OCI-LY7 (cell line): Measurements from ENCODE around the gene SRI. TPM values are rescaled to one million over a fixed set of nuclear protein-coding genes. Genes with fewer than 3 reads are reported as not detected.

Experiments used
- BruUV-seq: library from RNA; stranded (reverse); fragments of 400-500 nt; replicated peaks from 2 replicates; lab custom pipeline; 2021; lab: Mats Ljungman, UMichigan
- CTCF ChIA-PET: fragments of 300-600 bp; sonication (Branson Sonifier 250); formaldehyde crosslinking; loops from one replicate; lab custom pipeline; 2022; ENCODE audit warnings: antibody characterized with exemption; ENCODE audit not compliant: unreplicated experiment; lab: Charles Lee
- POLR2A ChIA-PET: fragments of 300-600 bp; sonication (Branson Sonifier 250); formaldehyde crosslinking; loops from one replicate; lab custom pipeline; 2022; ENCODE audit warnings: antibody characterized with exemption; lab: Charles Lee
- DNase-seq: peaks from one replicate; pipeline ENCODE4 v3.0.0-alpha.2; 2015; ENCODE audit warnings: low spot score
- H2AFZ ChIP-seq: fragments of 200-600 bp; sonication (generic), shearing (Covaris generic); 2 replicates; pipeline ENCODE4 v1.6.1; 2014; ENCODE audit warnings: mild to moderate bottlenecking, antibody characterized with exemption, low read length, moderate library complexity
- H3K27ac ChIP-seq: fragments of 200-600 bp; sonication (generic); 2 replicates; pipeline ENCODE4 v1.5.1; 2014; ENCODE audit warnings: mixed run types, low read depth, mild to moderate bottlenecking, moderate library complexity, low read length, inconsistent platforms; ENCODE audit not compliant: poor library complexity, severe bottlenecking
- H3K36me3 ChIP-seq: fragments of 200-600 bp; sonication (generic); 2 replicates; pipeline ENCODE4 v1.6.1; 2014; ENCODE audit warnings: mild to moderate bottlenecking, antibody characterized with exemption, low read length, moderate library complexity, mixed read lengths; ENCODE audit not compliant: insufficient read depth
- H3K4me1 ChIP-seq: fragments of 200-600 bp; sonication (generic); 2 replicates; pipeline ENCODE4 v1.5.1; 2014; ENCODE audit warnings: mild to moderate bottlenecking, low read length; ENCODE audit not compliant: insufficient read depth, poor library complexity, severe bottlenecking
- H3K4me2 ChIP-seq: fragments of 200-600 bp; sonication (generic); 2 replicates; pipeline ENCODE4 v1.6.1; 2014; ENCODE audit warnings: mild to moderate bottlenecking, low read length
- H3K4me3 ChIP-seq: fragments of 200-600 bp; sonication (generic); 2 replicates; pipeline ENCODE4 v1.5.1; 2014; ENCODE audit warnings: mild to moderate bottlenecking, low read depth, low read length; ENCODE audit not compliant: poor library complexity, severe bottlenecking
- H3K79me2 ChIP-seq: fragments of 200-600 bp; sonication (generic); 2 replicates; pipeline ENCODE4 v1.6.1; 2016; ENCODE audit warnings: low read depth, mild to moderate bottlenecking, low read length, moderate library complexity, mixed read lengths; ENCODE audit not compliant: insufficient read depth
- H3K9me2 ChIP-seq: fragments of 200-600 bp; sonication (generic); 2 replicates; pipeline ENCODE4 v1.6.1; 2016; ENCODE audit warnings: mild to moderate bottlenecking, low read length, mixed read lengths; ENCODE audit not compliant: insufficient read depth
- H3K9me3 ChIP-seq: fragments of 200-600 bp; sonication (generic); 2 replicates; pipeline ENCODE4 v1.6.1; 2014; ENCODE audit warnings: mild to moderate bottlenecking, mixed run types, low read length, mixed read lengths
- H4K20me1 ChIP-seq: fragments of 200-600 bp; sonication (generic); 2 replicates; pipeline ENCODE4 v1.6.1; 2014; ENCODE audit warnings: mild to moderate bottlenecking, antibody characterized with exemption, low read length, moderate library complexity, mixed read lengths; ENCODE audit not compliant: insufficient read depth
- EZH2phosphoT487 ChIP-seq: fragments of 200-600 bp; sonication (generic); IDR thresholded peaks from 2 replicates; pipeline ENCODE4 v1.6.1; 2018; ENCODE audit warnings: low read depth, borderline replicate concordance, mild to moderate bottlenecking, mixed run types, antibody characterized with exemption, low read length, moderate library complexity, mixed read lengths
- intact Hi-C: fragments of 100-400 bp; cut with micrococcal nuclease; formaldehyde crosslinking; loops from one replicate; pipeline ENCODE4 v1.10.0; 2022; ENCODE audit not compliant: unreplicated experiment
- total RNA-seq, 2 experiments: library from RNA; depleted of rRNA in 1 of 2; stranded (reverse); fragments of >200 nt in 1 of 2; shearing (Covaris generic) in 1 of 2; gene quantifications; 2 replicates each; pipeline ENCODE4 v1.2.3, GENCODE V29; 2014 to 2022
- TF ChIP-seq, protein P1 (sequence below): fragments of 200-600 bp; sonication (generic); conservative IDR thresholded peaks from 2 replicates; pipeline ENCODE4 v1.5.1; 2014; ENCODE audit warnings: mild to moderate bottlenecking, antibody characterized with exemption, low read length, moderate library complexity, mixed read lengths

SRI gene
- total RNA-seq, 2 experiments from 2014 or later, result 61.7 to 140 TPM

DNA sequence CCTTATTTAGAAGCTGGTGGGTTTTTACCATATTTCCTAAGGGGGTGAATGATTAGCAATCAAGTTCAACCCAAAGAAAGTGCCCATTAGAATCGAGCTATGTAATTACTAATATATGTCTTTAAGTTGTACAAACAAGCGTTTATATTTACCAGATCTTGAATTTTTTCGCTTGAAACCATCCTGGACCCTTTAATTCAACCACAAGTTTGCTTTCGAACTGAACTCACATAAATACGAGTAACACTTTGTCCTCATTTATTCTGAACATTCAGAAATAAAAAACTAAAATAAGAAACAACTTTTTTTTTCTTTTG lies 1.5 kb downstream of the SRI start:
- peak overlapping the region; percentile 63 for H3K27ac ChIP-seq
- peak overlapping the region; percentile 41; the same call in 1 of the 2 replicates for H2AFZ ChIP-seq
- intact Hi-C loops, result loop anchor here (2.0 to 10.0 kb wide), 4 partner anchors 286 to 1061 kb away; partner anchors contain the start of genes ABCB4, ADAM22, DBF4 and SLC25A40
- peaks cover 30% of the 10 kb centered on the region; the same call in 1 of the 2 replicates for H3K79me2 ChIP-seq
- TSS peak; percentile 62 for BruUV-seq
- TF ChIP-seq, protein P1, sequence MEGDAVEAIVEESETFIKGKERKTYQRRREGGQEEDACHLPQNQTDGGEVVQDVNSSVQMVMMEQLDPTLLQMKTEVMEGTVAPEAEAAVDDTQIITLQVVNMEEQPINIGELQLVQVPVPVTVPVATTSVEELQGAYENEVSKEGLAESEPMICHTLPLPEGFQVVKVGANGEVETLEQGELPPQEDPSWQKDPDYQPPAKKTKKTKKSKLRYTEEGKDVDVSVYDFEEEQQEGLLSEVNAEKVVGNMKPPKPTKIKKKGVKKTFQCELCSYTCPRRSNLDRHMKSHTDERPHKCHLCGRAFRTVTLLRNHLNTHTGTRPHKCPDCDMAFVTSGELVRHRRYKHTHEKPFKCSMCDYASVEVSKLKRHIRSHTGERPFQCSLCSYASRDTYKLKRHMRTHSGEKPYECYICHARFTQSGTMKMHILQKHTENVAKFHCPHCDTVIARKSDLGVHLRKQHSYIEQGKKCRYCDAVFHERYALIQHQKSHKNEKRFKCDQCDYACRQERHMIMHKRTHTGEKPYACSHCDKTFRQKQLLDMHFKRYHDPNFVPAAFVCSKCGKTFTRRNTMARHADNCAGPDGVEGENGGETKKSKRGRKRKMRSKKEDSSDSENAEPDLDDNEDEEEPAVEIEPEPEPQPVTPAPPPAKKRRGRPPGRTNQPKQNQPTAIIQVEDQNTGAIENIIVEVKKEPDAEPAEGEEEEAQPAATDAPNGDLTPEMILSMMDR, result no peak
- TF ChIP-seq EZH2phosphoT487, result no peak
- CTCF ChIA-PET, result interaction anchor here (1.1 kb wide), 1 partner anchor 285 kb away, joined by 4 read pairs; the partner anchor contains the start of gene ADAM22
- no peak for DNase-seq
- POLR2A ChIA-PET, result interaction anchor here (0.7 to 2.8 kb wide), 3 partner anchors 9 to 738 kb away, joined by 3 to 21 read pairs (median 4); no protein-coding TSS in a partner anchor
- H3K4me2 ChIP-seq, result peak overlapping the region; percentile 81
- peaks cover 20% of the 10 kb centered on the region for H3K4me1 ChIP-seq
- peak overlapping the region; percentile 82 for H3K4me3 ChIP-seq
- H3K9me3 ChIP-seq, result no peaks in the 10 kb centered on the region
- peaks cover 3% of the 10 kb centered on the region; the same call in 1 of the 2 replicates for H4K20me1 ChIP-seq
- peaks cover 42% of the 10 kb centered on the region for H3K36me3 ChIP-seq
- H3K9me2 ChIP-seq, result no peaks in the 10 kb centered on the region

DNA sequence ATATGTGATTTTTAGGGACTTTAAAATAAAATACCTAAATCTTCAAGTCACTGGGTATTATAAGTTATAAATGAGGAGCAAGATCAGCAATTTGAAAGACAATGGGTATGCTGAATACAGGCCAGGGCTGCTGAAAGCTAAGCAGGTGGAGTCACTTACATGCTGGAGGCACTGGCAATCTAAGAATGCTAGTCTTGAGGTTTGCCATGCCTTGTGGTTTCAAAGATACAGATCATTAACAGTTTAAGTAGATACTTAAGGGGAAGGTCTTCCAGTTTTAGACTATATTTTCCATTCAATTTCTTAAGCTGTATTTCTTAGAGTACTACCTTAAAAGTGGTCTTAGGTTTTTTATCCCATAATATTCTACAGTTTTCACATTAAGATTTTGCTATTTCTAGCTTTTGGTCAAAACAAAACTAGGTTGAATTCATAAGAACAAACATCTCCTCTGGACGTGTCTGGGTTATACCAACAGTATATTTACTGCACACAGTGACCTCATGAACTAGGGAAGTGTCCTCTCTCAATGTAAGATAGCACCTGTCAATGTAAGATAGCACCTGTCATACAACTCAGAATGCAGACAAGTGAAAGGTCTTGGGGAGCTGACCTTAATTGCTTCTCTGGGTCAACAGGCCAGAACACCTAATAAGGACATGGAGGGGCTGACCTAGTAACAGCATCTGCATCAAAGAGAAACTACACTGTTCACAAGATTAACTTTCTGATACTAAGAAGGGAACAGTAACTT lies 2.0 kb downstream of the SRI start:
- Histone ChIP-seq H3K4me1 (peaks cover 20% of the 10 kb centered on the region), H3K4me3 (peak overlapping the region; percentile 82), H3K9me2 (no peaks in the 10 kb centered on the region), H3K9me3 (no peaks in the 10 kb centered on the region), H3K27ac (peak overlapping the region; percentile 63), H3K4me2 (peak overlapping the region; percentile 81), H3K36me3 (peaks cover 47% of the 10 kb centered on the region), H3K79me2 (peaks cover 30% of the 10 kb centered on the region; the same call in 1 of the 2 replicates), H2AFZ (peak overlapping the region; percentile 41; the same call in 1 of the 2 replicates), H4K20me1 (peaks cover 3% of the 10 kb centered on the region; the same call in 1 of the 2 replicates)
- DNase-seq, result peak; percentile 40
- intact Hi-C loops, result loop anchor here (2.0 to 10.0 kb wide), 4 partner anchors 286 to 1061 kb away; partner anchors contain the start of genes ABCB4, ADAM22, DBF4 and SLC25A40
- no TSS peak for BruUV-seq
- TF ChIP-seq, protein P1, result no peak
- no peak for TF ChIP-seq EZH2phosphoT487
- ChIA-PET POLR2A (interaction anchor here (1.0 to 2.8 kb wide), 3 partner anchors 9 to 14 kb away, joined by 3 to 21 read pairs (median 3); no protein-coding TSS in a partner anchor), CTCF (interaction anchor here (1.1 kb wide), 1 partner anchor 284 kb away, joined by 4 read pairs; the partner anchor contains the start of gene ADAM22)
